ENCODE data around the gene MYOCOS.

MYOCOS gene

GRCh38 chr1:171663854-171664575 is 42.0 kb downstream of the MYOCOS start:
- no peak for DNase-seq

- DNase-seq = no peak
Observed at GRCh38 chr1:171664976-171665375, 42.9 kb downstream of the MYOCOS start.

- DNase-seq = no peak
Observed at GRCh38 chr1:171666114-171666769, 44.2 kb downstream of the MYOCOS start.

GRCh38 chr1:171668372-171668771 is 46.3 kb downstream of the MYOCOS start:
- DNase-seq = no peak

- DNase-seq = no peak
Observed at GRCh38 chr1:171670739-171671138, 48.7 kb downstream of the MYOCOS start.

- DNase-seq = no peak
Observed at GRCh38 chr1:171674431-171675405, 52.7 kb downstream of the MYOCOS start.

Data from NCI-H1048 (cell line).